Measurements from ENCODE around the gene PIK3R1.

The PIK3R1 gene

DNA sequence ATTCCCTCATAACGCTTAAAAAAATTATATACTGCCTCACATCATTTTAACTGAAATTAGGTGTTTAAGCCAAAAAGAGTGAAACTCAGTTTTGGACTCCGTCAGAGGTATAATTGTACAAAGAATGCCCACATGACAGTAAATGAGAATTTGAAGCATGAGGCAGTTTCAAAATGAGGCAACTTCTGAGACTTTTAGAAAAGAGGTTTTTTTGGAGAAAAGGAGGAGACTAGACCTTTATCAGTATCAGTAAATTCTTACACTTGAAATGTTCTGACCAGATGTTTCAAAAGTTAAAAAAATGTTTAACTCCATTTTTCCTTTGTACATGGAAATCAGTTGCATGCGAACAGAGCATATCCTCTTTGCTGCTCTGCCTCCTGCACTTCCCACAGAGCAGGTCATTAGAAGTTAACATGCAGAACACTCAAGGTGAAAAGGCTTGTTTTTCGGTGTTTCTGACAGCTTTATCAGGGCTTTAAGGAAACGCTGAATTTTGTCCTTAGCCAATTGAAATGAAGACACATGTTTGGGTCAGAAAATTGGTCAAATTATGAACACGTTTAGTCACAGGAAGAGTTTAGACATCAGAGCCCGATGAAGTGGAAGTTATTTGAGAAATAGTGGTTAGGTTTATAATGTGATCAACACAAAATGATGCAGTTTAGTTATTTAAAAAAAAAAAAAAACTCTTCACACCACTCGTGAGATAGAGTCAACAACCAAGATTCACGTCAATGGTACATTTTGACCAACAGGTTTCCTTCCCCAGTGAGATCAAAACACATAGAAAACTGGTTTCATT lies 59.5 kb downstream of the PIK3R1 start:
- DNase-seq = no peak

DNA sequence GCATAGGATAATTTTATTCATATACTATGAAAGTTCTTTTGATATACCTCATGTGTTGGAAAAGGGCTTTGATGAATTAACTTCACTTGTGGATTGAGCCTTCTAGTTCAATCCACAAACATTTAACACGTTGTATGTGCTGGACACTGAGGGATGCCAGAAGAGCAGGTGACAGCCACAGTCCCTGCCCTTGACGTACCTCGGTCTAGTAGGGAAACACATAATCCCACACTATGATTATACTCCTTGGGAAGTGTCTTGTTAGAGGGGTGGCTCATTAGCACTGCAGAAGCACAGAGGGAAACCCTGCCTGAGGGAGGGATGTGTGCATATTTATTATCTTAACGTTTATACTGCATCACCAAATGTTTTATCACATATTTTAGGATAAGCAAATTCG lies 61.2 kb downstream of the PIK3R1 start:
- no peak for DNase-seq

DNA sequence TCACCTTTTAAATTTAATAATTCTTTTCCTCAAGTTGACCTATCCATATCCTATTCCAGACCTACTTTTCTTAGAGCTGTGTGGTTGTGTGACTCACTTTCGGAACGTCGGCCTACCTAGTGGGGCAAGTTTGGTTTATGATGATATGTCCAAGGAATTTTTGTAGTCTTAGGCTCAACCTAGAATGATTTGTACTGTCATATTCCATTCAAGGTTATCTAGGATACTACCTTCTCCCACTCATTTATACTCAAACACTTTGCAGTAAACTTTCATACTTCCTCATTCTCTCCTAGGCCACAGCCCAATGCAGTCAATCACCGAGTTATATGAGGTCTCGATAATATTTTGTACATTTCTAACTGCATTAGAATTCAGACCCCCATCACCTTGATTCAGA lies 61.9 kb downstream of the PIK3R1 start:
- DNase-seq = no peak

DNA sequence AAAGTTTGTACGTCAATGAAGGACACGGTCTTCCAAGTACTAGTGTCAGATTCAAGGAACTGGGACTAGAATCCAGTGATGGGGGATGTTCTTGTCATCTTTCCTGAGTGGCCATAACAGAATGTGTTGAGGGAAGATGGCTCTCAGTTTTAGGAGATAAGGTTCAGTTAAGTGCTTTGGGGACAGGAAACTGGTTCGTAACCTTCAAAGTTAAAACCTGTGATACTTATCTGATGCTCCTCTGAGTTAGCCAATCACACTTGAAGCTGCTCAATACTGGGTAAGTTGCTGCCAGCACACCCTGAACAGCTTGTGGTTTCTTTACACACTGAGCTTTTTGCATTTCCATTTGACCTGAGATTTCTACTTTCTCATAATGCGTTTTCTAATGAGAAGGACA lies 64.4 kb downstream of the PIK3R1 start:
- DNase-seq = no peak

DNA sequence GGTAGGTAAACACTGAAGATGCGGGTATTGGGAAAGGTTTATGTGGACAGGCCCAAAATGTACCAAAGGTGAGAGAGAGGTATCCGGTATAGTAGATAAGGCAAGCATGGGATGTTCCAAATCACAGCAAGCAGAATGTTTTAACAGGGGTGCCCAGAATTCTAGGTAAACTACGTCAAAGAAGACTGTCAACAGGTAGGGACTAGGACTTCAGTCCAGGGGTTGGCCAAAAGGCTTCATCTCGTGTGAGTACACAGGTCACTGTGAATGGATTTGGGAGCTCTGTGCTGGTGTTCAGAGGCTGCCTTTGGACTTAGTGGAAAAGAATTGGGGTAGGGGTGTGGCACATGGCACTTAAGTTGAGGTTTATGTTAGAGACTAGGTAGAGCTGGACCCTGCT lies 66.4 kb downstream of the PIK3R1 start:
- no peak for DNase-seq

DNA sequence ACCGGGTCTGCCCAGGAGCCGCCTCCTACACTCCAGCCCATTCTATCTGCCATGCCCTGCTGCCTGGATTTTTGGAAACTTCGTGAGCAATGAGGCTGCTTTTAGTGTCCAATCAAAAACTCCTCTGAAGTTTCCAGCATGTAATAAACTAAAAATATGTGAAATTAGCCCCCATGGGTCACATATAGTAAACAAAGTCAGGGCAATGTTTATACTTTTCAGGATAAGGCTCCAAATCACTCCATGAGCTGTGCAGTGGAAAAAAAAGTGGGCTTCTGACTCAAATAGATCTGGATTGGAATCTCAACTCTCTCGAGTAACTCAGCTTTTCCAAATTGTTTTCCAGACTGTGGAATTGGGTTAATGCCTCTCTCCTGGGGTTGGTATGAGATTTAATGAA lies 68.2 kb downstream of the PIK3R1 start:
- no peak for DNase-seq

DNA sequence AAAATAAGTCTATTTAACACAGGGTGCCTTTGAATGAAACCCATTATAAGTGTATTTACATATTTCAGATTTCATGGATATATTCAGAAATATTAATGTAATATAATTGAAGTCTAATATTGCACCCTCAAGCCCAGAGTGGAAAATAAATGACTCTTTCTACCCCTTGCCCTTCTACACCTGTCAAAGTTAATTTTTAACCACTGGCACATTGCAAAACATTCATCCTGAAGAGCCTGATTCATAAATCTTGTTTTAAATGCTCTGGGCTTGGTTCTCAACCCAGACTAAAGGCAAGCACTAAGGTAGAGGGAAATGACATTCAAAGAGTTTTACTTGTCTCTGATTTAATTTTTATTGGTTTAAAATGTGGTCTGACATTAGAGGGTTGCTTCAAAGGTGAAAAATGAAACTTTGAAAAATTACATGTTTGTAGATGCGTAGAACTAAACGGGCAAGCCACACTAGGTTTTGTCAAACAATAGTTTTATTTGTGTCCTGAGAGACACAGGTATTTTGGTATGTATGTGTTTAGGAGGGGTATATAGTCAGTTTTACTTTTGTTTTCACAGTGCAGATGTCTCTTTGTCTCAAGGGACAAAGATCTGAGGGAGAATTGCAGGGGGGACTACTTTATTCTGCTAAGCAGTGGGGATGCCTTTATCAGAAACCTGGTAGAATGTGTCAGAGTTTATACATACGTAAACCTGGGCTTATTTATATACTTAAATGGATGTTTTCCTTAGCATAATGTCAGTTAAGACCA lies 69.7 kb downstream of the PIK3R1 start:
- no peak for DNase-seq

DNA sequence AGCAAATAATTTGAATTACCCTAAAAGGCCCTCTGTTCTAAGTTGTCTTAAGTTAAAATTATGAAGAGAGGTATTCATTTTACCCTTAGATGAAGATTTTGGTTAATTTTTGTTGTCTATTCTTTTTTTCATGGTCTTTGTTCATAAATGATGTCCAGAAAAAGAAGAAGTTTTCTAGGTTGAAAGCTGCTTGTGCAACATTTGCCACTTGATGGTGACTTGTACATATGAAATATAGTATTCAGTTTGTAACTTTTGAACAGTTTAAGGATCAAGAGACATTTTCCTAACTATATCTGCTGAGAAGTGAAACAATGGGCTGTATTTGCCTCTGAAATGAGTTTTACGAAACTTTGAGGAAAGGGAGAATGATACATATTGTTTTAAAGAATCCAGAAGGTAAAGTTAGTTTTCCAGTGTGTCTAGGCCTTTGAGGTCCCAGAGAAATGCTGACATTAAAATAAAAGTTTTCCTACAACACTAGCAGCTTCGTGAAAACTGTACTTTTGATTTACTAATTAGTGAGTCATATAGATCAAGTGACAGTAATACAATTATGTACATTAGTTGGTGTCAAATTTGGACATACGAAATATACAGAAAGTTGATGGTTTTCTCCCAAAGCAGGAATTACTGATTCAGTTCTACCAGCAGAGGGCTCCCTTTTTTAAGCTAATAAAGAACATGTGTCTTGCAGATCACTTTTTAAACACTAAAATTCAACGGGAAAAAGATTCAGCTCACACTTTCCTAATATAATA lies 70.5 kb downstream of the PIK3R1 start:
- DNase-seq = peak; percentile 51

DNA sequence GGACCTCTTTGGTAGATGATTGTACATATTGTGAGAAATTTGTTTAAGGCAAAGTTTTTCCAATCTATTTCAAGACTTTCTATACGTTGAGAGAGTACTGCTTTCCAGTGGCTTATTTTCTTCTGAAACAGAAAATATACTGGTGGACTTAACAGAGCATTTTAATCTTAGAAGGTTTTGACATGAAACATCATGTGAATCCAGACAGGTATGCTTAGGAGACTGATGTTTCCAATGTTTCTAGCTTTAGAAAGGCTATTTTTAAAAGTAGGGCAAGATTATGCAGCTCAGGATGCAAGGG lies 71.0 kb downstream of the PIK3R1 start:
- DNase-seq = no peak

DNA sequence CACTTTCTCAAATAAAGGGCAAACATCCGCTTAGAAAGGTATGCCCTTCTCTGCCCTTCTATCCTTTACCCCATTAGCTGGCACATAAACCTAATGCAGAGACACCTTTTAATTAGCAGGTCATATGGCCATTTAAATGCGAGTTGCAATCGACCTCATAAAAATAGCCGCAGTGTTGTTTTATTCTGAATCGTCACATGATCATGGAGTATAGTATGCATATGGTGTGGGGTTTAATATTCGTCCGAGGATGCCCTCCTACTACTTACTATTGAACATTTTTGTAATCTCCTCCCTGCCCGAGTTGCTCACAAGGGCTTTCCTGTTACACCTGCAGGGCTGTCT lies 72.0 kb downstream of the PIK3R1 start:
- no peak for DNase-seq

DNA sequence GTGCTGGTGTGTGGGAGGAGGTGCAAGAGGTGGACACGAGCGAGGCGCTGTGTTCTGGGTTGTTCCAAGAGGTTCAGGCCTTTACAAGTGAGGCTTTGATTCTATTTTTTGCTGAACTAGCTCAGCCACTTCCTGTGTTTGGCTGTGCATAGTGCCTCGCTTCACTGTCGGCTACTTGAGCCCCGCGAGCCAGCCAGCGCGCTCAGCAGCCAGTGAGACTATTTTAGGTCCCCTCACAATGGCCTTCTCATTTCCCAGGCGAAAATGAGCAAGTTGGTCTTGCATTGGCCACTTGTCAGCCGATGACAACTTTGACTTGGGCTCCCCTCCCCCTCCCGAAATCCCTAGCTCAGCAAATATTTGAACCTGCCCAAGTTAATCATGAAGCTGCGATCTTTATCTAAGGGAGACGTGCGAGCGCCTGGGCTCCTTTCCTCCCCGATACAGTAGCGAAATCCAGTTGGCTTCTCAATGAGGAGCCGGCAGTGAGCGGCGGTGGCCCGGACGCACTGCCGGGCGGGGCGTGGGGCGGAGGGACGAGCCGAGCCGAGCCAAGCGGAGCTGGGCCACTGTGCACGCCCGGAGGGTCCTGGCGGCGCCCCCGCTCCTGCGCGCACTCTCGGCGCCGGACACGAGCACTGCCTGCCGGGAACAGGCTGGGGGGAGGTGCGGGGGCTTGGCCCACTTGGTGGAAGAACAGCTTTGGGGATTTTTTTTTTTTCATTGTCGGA lies 72.6 kb downstream of the PIK3R1 start:
- DNase-seq = peak; percentile 56

DNA sequence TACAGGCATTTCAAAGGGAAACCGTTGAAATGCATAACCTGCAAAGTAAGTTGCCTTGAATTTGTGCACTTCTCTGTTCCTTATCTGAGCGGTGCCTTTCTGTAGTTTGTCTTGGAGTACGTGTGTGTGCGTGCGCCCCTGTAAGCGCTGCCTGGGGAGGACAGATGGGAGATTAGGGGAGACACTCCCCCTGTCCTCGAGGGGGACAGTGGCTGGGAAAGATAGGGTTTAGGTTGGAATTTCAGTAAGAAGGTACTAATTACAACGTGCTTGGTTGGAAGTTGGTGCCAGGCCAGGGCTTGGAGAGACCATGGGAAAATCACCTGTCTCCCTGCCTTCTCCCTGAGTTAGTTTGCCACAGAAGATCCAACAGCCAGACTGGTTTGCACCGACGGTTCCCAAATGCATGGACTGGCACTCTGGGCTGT lies 73.2 kb downstream of the PIK3R1 start:
- DNase-seq = no peak

DNA sequence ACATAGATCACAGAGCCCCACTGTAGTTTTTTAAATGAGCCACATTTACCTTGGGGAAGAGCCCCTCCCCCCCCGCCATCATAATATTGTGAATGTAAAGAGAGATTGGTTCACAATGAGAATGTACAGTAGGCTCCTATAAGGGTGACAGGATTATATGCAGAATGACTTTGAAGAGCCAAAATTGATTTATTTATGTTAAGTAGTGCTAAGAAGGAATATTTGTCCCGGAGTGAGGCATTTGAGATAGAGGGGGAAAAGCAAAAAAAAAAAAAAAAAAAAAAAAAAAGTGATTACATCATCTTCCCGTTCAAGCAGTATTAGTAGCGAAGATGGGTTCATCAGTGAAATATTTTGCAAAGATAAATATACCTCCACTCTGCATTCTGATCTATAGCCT lies 73.9 kb downstream of the PIK3R1 start:
- DNase-seq = no peak

DNA sequence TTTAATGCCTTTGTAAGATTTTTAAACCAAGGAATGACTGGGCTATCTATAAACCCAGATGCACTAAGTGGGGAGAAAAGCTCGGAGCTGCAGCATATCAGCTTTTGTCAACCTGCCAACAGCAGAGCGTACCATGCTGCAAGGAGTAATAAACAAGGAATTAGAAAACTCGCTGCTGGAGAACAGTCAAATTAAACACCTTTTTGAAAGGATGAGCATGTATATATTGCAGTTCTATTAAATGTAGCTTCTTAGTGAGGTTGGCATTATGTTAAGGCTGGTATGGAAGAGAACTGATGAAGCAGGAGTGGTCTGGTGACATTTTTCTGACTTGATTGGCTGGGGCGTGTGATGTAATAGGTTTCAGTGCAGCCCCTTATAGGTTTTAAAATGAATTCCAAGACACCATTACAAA lies 74.7 kb downstream of the PIK3R1 start:
- no peak for DNase-seq

DNA sequence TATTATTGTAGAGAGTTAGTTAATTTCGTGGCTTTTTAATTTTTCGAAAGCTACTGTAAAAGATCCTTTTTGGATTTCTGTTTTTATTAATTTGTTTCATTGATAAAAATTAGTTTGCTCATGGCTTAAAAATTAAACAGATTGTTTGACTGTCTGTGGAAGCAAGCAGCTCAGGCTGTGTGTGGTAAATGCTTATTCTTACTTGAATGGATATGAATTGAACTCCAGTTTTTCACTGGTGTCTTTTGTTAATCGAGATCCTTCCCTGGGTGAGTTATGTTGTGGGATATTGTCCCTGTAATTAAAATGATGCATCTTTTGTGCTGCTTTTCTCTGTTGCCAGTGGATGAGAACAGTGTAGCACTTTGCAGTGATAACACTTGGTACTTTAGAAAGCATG lies 75.3 kb downstream of the PIK3R1 start:
- DNase-seq = no peak

DNA sequence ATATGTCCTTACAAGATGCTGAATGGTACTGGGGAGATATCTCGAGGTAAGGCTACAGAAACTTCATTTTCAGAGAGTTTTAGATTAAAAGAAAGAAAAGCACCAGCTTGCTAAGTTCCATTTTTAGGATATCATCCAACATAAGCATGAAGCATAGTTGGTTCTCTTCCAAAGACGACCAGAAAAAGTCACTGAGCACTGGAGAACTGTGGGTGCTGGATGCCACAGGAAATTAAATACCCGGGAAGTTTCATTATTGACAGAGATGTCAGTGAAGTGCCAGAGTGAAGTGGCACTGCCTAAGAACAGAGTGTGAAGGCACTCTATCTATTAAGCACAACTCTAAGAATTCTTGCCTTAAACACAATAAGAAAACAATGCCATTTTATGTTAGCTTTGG lies 76.8 kb downstream of the PIK3R1 start:
- DNase-seq = no peak

DNA sequence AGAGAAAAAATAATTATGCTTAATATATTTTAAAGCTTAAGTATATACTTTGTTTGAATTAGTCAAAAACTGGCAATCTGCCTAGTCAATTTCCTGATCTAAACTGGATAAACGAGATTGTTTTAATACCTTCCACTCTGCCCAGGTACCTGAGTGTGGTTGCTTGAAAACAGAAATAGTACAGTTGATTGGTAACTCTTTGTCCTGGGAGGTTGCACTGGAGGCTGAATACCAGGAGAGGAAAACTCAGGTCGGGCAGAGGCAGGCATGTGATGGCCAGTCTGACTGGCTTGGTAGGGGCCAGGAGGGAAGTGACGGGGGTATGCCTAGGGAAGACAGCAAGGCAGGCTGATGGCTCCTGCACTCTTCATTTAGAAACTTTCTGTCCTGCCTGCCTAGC lies 80.2 kb downstream of the PIK3R1 start:
- no peak for DNase-seq

DNA sequence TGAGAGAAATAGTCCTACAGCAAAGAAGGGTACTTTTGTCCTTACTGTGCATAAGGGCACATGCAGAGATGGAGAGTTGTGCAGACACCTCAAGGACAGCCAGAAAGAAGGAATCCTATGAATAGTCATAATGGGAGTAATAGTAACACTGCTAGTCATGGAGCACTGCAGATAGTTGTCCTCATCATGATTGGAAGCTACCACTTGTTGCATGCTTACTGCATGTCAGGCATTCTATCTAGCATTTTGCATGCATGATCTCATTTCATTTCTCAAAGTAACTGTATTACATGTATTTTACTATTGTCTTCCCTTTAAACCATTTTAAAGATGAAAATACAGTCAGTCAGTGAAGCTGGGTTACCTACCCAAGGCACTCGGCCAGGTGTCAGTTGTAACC lies 81.3 kb downstream of the PIK3R1 start:
- DNase-seq = no peak

DNA sequence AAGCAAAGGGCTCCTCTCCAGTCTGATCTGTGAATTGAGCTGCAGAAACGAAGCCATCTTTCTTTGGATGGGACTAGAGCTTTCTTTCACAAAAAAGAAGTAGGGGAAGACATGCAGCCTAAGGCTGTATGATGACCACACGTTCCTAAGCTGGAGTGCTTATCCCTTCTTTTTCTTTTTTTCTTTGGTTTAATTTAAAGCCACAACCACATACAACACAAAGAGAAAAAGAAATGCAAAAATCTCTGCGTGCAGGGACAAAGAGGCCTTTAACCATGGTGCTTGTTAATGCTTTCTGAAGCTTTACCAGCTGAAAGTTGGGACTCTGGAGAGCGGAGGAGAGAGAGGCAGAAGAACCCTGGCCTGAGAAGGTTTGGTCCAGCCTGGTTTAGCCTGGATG lies 82.1 kb downstream of the PIK3R1 start:
- no peak for DNase-seq

DNA sequence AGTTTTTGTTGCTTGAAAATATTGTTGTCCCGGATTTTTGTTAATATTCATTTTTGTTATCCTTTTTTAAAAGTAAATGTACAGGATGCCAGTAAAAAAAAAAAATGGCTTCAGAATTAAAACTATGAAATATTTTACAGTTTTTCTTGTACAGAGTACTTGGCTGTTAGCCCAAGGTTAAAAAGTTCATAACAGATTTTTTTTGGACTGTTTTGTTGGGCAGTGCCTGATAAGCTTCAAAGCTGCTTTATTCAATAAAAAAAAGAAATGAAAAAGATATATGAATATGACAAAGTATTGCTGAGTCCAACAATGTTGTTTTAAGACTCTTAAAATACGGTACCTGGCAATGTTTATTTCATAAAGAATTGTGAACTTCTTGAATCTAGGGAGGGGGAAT lies 82.9 kb downstream of the PIK3R1 start:
- DNase-seq = no peak

DNA sequence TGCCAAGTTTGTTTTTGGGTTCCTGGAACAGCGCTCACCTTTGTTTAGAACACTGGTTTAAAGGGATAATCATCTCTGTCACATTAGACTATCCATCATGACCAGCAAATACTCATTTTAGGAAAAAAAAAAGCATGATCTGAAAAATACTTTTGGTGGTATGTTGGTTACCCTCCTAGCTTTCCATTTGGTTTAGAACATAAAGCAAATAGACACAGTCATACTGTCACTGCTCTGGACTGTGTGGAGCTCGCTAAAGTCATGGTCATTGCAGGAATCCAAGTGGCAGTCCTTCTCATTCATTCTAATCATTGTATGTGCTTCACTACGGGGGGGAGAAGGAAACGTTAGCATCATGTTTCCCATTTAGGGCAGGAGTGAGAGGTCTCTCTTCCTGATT lies 83.5 kb downstream of the PIK3R1 start:
- DNase-seq = no peak

DNA sequence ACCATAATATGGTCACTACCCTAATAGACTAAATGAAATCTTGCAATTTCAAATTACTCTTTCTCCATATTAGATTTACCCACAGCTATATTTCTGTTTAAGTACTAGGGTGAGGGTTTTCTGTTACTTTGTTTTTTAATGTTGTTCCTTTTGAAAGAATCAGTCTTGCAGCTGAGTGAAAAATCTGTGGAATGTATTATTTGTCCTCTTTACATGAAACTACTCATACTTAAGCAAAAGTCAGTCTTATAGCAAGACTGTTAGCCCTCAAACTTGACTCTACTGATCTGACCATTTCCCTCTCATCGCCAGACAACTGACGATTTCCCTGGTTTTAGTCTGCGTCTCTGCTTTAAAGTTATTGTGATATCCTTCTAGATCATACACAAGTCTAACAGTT lies 84.0 kb downstream of the PIK3R1 start:
- no peak for DNase-seq

DNA sequence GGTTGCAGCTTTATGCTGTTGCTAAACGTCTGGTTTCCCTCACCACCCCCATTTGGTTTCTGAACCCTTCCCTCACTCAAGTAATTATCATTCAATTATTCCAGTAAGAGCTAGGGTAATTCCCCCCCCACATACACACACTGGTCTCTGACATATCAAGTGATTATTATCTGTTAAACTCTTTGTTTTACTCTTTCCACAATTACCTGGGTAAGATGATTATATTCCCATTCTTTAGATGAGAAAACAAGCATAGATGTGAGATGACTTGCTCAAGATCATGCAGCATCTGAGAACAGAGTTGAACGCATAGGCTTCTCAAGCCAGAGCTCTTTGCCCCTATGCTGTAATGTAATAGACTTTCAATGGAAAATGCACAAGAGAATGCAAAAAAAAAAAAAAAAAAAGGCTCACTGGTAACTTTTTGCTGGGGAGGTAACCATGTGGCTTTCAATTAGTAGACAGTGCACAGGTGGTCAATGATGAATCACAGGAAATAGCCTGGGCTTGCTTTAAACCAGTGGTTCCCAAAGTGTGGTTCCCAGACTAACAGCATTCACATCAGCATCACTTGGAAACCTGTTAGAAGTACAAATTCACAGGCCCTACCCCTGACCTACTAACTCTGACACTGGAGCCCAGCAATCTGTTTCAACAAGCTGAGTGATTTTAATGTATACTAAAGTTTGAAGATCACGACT lies 87.6 kb downstream of the PIK3R1 start:
- no peak for DNase-seq

All from NCI-H748 treated with DMSO at 0.1 percent for 48 hours (cell line).